K562 (cell line): Measurements from ENCODE around the gene SLC39A13. TPM values are rescaled to one million over a fixed set of nuclear protein-coding genes. Genes with fewer than 3 reads are reported as not detected.

ENCODE experiments used
- ATAC-seq: fragments of 200-7000 bp; cut with Tn5 transposase; 3 replicates; pipeline ENCODE4 v1.9.1; 2020; ENCODE audit warnings: moderate library complexity
- BruUV-seq: library from RNA; stranded (reverse); fragments of 400-500 nt; replicated peaks from 2 replicates; lab custom pipeline; 2021; lab: Mats Ljungman, UMichigan
- CTCF ChIA-PET: fragments of 300-600 bp; formaldehyde crosslinking; extraction: SDS; loops from one replicate; lab custom pipeline; 2021; ENCODE audit warnings: low intra/inter-chr PET ratio; lab: Yijun Ruan, JAX
- POLR2A ChIA-PET: fragments of 300-600, 350-650 bp; sonication (Branson Sonifier 250); formaldehyde crosslinking; extraction: SDS; loops from one replicate; lab custom pipeline; 2021; ENCODE audit warnings: antibody characterized with exemption, inconsistent platforms; lab: Yijun Ruan, JAX
- DNase-seq, 4 experiments: peaks; one replicate each; pipeline versions ENCODE4 v3.0.0 to v3.0.0-alpha.2; 2011 to 2018; ENCODE audit warnings: low spot score in 3 of 4, mixed read lengths in 3 of 4; ENCODE audit errors: extremely low read depth in 1 of 4
- FAIRE-seq: peaks from 2 replicates; lab custom pipeline; 2011; peaks lifted over from hg19 to GRCh38; lab: Jason Lieb, UNC
- H2AFZ ChIP-seq: 2 replicates; pipeline ENCODE4 v1.6.0; 2011; ENCODE audit warnings: low read depth, low read length, control low read depth, inconsistent platforms
- H3K27ac ChIP-seq: fragments of 200-600 bp; 3 replicates; pipeline ENCODE4 v1.8.0; 2011; ENCODE audit warnings: low read depth, mild to moderate bottlenecking, control low read depth, inconsistent platforms, low read length, moderate library complexity, mixed read lengths; ENCODE audit errors: extremely low read depth
- H3K27me3 ChIP-seq, 2 experiments: fragments of 300-600 bp in 1 of 2; 2 replicates in 1 of 2; 3 replicates in 1 of 2; pipeline versions ENCODE4 v1.6.0 to v1.8.0; 2011; ENCODE audit warnings: inconsistent platforms in 2 of 2, low read length in 2 of 2, mild to moderate bottlenecking in 1 of 2, mixed read lengths in 1 of 2, moderate library complexity in 1 of 2; ENCODE audit not compliant: control insufficient read depth in 2 of 2, insufficient read depth in 2 of 2
- H3K36me3 ChIP-seq: fragments of 300-600 bp; 3 replicates; pipeline ENCODE4 v1.8.0; 2011; ENCODE audit warnings: mild to moderate bottlenecking, low read length, inconsistent platforms; ENCODE audit not compliant: control insufficient read depth, insufficient read depth
- H3K4me1 ChIP-seq, 2 experiments: fragments of 200-600 bp in 1 of 2; replicated peaks in 1 of 2; 2 replicates in 1 of 2; 3 replicates in 1 of 2; pipeline versions ENCODE4 v1.5.1 to v1.8.0; 2011; ENCODE audit warnings: inconsistent platforms in 2 of 2, low read length in 2 of 2, mild to moderate bottlenecking in 1 of 2, mixed read lengths in 1 of 2, moderate library complexity in 1 of 2; ENCODE audit not compliant: control insufficient read depth in 2 of 2, insufficient read depth in 2 of 2
- H3K4me2 ChIP-seq: 2 replicates; pipeline ENCODE4 v1.6.1; 2011; ENCODE audit warnings: low read length, control low read depth, inconsistent platforms, mixed read lengths; ENCODE audit not compliant: insufficient read depth
- H3K4me3 ChIP-seq: fragments of 200-600 bp; sonication (generic), shearing (Covaris generic); 2 replicates; pipeline ENCODE4 v1.5.1; 2016; ENCODE audit warnings: control low read depth, inconsistent platforms
- H3K79me2 ChIP-seq: fragments of 200-600 bp; 3 replicates; pipeline ENCODE4 v1.8.0; 2011; ENCODE audit warnings: low read length, inconsistent platforms; ENCODE audit not compliant: control insufficient read depth, insufficient read depth
- H3K9ac ChIP-seq, 2 experiments: 2 replicates each; pipeline versions ENCODE4 v1.6.0 to v1.6.1; 2011; ENCODE audit warnings: low read depth in 2 of 2, low read length in 2 of 2, control low read depth in 1 of 2, inconsistent platforms in 1 of 2, mild to moderate bottlenecking in 1 of 2, mixed read lengths in 1 of 2; ENCODE audit not compliant: insufficient read depth in 1 of 2
- H3K9me1 ChIP-seq: one replicate; pipeline ENCODE4 v1.6.0; 2011; ENCODE audit warnings: inconsistent platforms, mild to moderate bottlenecking, low read length, moderate library complexity; ENCODE audit not compliant: control insufficient read depth, insufficient read depth
- H3K9me3 ChIP-seq: replicated peaks from 2 replicates; pipeline ENCODE4 v1.5.1; 2011; ENCODE audit warnings: low read depth, low read length, inconsistent platforms; ENCODE audit not compliant: control insufficient read depth, insufficient read depth
- H4K20me1 ChIP-seq: replicated peaks from 2 replicates; pipeline ENCODE4 v1.6.1; 2011; ENCODE audit warnings: low read length, inconsistent platforms, mixed read lengths; ENCODE audit not compliant: control insufficient read depth, insufficient read depth
- POLR2G ChIP-seq: fragments of 200-400 bp; formaldehyde crosslinking; IDR thresholded peaks from 2 replicates; pipeline ENCODE4 v1.6.1; 2017; ENCODE audit warnings: low read depth, mild to moderate bottlenecking, antibody characterized with exemption, low read length, moderate library complexity
- RBFOX2 ChIP-seq: fragments of 200-400 bp; formaldehyde crosslinking; IDR thresholded peaks from 2 replicates; pipeline ENCODE4 v1.6.1; 2017; ENCODE audit warnings: low read depth, mild to moderate bottlenecking, low read length, moderate library complexity
- ZNF436 ChIP-seq: fragments of 250-450, 450-650 bp; sonication (Bioruptor Pico); formaldehyde crosslinking; IDR thresholded peaks from 2 replicates; pipeline ENCODE4 v1.7.0; 2020; ENCODE audit warnings: mild to moderate bottlenecking
- WGBS: fragments of 100-300 bp; shearing (Covaris generic); methylation state at CpG from one replicate; pipeline ENCODE4 v1.1.6; 2016; ENCODE audit warnings: low coverage, mixed read lengths; ENCODE audit not compliant: insufficient coverage; ENCODE audit errors: missing lambda C conversion rate; 5-methylcytosine and 5-hydroxymethylcytosine counted together
- in situ Hi-C: fragments of 300-500 bp; cut with MboI; formaldehyde crosslinking; loops from 4 replicates; pipeline ENCODE4 v1.15.0; 2018; ENCODE audit warnings: inconsistent platforms, mixed read lengths
- intact Hi-C: fragments of 100-400 bp; cut with micrococcal nuclease; formaldehyde crosslinking; loops from 2 replicates; pipeline ENCODE4 v1.14.2; 2022
- polyA plus RNA-seq, 8 experiments: library from polyadenylated mRNA; depleted of rRNA in 4 of 8; stranded (reverse) in 5 of 8; unstranded in 3 of 8; fragments of >200 nt; fragmentation: Nextera tagmentation in 2 of 8; fragmentation: Illumina TruSeq in 1 of 8; extraction: Ambion mirVana in 2 of 8; extraction: Trizol in 1 of 8; gene quantifications; 2 replicates each; pipeline versions ENCODE4 v1.2.1 to v1.2.3, GENCODE V29; 2011 to 2014; ENCODE audit warnings: inconsistent platforms in 1 of 8, missing spikeins in 1 of 8
- total RNA-seq, 7 experiments: library from RNA; depleted of rRNA in 6 of 7; stranded (reverse); fragments of >200 nt in 6 of 7; fragmentation: Illumina TruSeq in 2 of 7; extraction: Trizol in 2 of 7; gene quantifications; 2 replicates each; pipeline versions ENCODE4 v1.2.1 to v1.2.3, GENCODE V29; 2011 to 2021; ENCODE audit warnings: low replicate concordance in 1 of 7

Gene SLC39A13
- total and polyA plus RNA-seq, 9 of the 15 experiments (the other 6 are each of a cell fraction or from before 2014, with no cell fraction given), result 0.17 to 15.9 (median 3.2) TPM

DNA sequence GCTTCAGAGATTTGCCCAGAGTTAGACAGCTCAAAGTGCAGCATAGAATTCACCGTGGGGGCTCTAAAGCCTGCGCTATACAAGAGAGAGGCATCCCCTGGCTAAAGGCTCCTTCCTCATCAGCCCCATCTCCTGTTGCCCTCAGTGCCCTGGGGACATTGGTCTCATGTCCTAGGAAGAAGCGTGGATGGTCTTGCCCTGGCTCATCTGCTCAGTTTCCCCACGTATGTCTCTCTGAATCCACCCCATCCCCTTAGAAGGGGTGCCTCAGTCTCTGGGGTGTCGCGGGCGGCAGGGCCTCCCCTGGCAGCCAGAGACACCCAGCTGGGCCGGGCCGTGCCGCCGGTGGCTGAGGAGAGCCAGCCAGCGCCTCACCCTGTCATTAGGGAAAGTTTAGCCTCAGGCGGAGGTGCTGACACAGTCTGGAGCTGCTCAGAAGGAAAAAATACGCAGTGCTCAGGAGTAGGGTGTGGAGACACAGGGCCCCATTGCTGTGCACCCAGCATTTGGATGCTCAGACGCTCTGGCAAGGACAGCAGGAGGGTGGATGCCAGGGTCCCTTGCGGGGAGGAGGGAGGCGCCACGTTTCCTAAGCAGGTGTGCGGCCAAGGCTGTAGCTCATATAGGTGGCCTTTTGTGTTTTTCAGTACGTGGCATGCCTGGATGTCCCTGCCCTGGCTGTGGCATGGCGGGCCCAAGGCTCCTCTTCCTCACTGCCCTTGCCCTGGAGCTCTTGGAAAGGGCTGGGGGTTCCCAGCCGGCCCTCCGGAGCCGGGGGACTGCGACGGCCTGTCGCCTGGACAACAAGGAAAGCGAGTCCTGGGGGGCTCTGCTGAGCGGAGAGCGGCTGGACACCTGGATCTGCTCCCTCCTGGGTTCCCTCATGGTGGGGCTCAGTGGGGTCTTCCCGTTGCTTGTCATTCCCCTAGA lies 1.3 kb downstream of the SLC39A13 start:
- CTCF ChIA-PET, result no interaction called here
- 0 out of 2 replicates have a peak, but pooled peaks have one; percentile 19 for TF ChIP-seq POLR2G
- TF ChIP-seq RBFOX2, result peak; percentile 31; the same call in 1 of the 2 replicates
- no peak for TF ChIP-seq ZNF436 (CRISPR knock-in tag)
- BruUV-seq, result no TSS peak

More for the DNA sequence above, 1.3 kb downstream of the SLC39A13 start:
- POLR2A ChIA-PET, result interaction anchor here (0.6 to 3.3 kb wide), 5 partner anchors 9 to 411 kb away, joined by 3 to 16 read pairs (median 3); partner anchors contain the start of gene ACP2
- DNase-seq (no peak), ATAC-seq (no peak), FAIRE-seq (no peak)
- WGBS, result 85% methylated on average over 23 of the region's 31 CpGs
- in situ Hi-C loops (loop anchor here (5.0 kb wide), 1 partner anchor 37 kb away; no protein-coding TSS in a partner anchor), intact Hi-C loops (loop anchor here (2.0 to 10.0 kb wide), 2 partner anchors 55 to 233 kb away; partner anchors contain the start of genes ARFGAP2 and MYBPC3)
- Histone ChIP-seq H3K4me3 (peak overlapping the region; percentile 62; the same call in 1 of the 2 replicates), H3K79me2 (peaks cover 7% of the 10 kb centered on the region; the same call in 2 of the 3 replicates), H2AFZ (no peak overlapping the region), H3K27me3 (no peaks in the 10 kb centered on the region), H3K36me3 (no peaks in the 10 kb centered on the region), H3K9me3 (no peaks in the 10 kb centered on the region), H3K4me1 (peaks cover 17 to 60% of the 10 kb centered on the region in 2 experiments), H3K27ac (no peak overlapping the region), H3K9me1 (peaks cover 6% of the 10 kb centered on the region), H3K9ac (peak overlapping the region; percentile 71 to 91; a peak in 3 of 4 replicates), H3K4me2 (peak overlapping the region; percentile 92), H4K20me1 (no peaks in the 10 kb centered on the region)
